TTC549 (cell line): ENCODE results near the gene NAIP.
"Not testable (repeated sequence)": the region's sequence is repeated elsewhere in the genome, so short reads cannot be mapped to it uniquely, and the experiment has no call there.

Source experiments
- FAIRE-seq: peaks from 2 replicates; lab custom pipeline; 2012; peaks lifted over from hg19 to GRCh38; lab: Jason Lieb, UNC

NAIP gene, protein sequence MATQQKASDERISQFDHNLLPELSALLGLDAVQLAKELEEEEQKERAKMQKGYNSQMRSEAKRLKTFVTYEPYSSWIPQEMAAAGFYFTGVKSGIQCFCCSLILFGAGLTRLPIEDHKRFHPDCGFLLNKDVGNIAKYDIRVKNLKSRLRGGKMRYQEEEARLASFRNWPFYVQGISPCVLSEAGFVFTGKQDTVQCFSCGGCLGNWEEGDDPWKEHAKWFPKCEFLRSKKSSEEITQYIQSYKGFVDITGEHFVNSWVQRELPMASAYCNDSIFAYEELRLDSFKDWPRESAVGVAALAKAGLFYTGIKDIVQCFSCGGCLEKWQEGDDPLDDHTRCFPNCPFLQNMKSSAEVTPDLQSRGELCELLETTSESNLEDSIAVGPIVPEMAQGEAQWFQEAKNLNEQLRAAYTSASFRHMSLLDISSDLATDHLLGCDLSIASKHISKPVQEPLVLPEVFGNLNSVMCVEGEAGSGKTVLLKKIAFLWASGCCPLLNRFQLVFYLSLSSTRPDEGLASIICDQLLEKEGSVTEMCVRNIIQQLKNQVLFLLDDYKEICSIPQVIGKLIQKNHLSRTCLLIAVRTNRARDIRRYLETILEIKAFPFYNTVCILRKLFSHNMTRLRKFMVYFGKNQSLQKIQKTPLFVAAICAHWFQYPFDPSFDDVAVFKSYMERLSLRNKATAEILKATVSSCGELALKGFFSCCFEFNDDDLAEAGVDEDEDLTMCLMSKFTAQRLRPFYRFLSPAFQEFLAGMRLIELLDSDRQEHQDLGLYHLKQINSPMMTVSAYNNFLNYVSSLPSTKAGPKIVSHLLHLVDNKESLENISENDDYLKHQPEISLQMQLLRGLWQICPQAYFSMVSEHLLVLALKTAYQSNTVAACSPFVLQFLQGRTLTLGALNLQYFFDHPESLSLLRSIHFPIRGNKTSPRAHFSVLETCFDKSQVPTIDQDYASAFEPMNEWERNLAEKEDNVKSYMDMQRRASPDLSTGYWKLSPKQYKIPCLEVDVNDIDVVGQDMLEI (N-terminal part only)

GRCh38 chr5:71025289-71025953 lies at the start of gene NAIP:
Gene NAIP (minus strand): TSS chr5:71025339. CDS start chr5:71012915, 12,424 bp downstream.
- not testable (repeated sequence) for FAIRE-seq

DNA sequence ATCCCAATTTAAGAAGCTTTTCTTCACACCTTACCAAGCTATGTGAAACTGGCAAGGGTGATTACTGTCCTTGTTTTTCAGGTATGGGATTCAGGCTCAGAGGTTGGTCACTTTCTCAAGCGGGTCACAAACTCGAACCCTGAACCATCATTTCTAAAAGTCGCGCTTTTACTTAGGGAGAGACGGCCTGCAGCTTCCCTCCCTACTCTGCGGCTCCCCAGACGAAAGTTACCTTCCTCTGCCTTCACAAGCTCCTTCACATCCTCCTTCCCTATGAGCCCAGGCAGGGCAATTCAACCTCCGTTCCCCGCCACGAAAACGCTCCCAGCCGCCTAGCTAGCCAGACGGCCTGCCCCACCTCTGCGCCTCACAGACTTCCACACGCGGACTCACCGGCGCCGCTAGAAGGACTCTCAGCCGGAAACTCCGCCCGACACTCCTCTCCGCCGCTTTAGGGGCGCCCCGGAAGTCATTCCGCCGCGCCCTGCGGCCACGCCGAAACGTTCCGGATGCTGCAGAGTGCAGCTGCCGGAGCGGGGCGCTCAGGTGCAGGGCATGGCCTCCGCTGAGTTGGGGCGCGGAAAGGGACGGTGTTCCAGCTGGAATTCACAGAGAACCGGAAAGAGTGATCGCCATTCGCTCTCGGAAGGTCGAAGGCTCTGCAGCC lies 42.3 kb upstream of the NAIP start, which contains the start of gene GTF2H2:
Gene GTF2H2, minus strand, starts transcription at position 415 of the 667 bp plus-strand sequence. CDS start 4,913 bp downstream, outside the sequence.
- FAIRE-seq = not testable (repeated sequence)

- not testable (repeated sequence) for FAIRE-seq
These were observed 36.2 kb upstream of the NAIP start for GRCh38 chr5:71061322-71061721.

- FAIRE-seq = not testable (repeated sequence)
These were observed 34.3 kb upstream of the NAIP start for GRCh38 chr5:71059426-71059825.

DNA sequence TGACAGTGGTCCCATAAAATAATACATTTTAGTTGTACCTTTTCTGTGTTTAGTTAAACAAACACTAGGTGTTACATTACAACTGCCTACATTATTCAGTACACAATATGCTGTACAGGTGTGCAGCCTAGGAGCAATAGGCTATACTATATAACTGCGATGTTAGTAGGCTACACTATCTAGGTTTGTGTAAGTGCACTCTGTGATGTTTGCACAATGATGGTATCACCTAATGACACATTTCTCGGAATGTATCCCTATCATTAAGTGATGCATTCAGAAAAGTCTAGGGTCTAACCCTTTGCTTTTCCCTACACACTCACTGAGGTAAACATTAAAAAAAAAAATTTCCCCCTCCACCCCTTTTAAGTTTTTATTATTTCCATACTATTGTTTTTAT lies 19.7 kb upstream of the NAIP start:
- FAIRE-seq = not testable (repeated sequence)

GRCh38 chr5:71044128-71044527 lies 19.0 kb upstream of the NAIP start:
- FAIRE-seq = not testable (repeated sequence)

DNA sequence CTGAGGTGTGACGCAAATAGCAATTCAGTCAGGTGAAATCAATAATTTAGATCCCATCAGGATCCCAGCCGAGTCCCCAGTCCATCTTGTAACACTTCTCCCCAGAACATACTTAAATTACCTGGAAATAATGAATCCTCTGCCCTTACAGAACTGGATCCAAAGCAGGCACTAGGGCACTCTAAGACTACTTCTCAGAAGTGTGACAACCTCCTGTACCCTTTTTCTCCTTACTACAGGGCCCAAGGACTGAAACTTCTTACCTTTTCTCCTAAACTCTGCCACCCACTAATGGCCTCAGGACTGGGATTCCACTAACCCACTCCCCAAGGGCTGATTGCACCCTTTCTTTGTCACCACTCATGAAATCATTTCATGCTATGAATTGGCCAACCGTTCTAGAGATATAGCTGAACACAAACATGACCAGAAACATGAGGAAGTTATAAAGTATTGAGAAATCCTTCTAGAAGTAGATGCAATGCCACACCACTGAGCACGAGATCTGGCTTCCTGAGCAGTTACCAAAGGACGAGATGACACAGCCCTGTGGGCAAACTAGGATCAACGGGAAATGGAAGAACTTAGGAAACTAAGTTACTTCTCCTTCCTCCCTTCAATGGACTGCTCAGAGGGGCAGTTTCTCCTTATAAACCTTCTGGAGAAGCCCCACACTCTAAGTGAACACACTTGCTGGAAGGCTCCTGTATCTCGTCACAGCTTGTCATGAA lies 6.1 kb upstream of the NAIP start:
- FAIRE-seq = not testable (repeated sequence)

DNA sequence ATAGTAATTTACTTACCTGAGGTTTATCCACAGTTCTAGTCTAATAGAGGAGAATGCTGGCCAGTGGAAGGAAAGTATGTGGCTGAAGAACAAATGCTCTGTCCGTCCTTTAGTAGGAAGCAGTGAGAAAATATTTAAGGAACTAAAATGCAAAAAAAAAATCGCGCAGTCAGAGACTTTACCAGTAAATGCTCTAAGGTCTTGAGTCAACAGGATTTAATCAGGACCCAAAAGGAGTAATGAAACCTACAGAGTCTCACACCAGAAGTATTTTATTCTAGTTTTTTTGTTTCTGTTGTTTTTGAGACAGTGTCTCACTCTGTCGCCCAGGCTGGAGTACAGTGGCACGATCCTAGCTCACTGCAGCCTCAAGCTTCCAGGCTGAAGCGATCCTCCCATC lies 4.5 kb downstream of the NAIP start:
- FAIRE-seq = not testable (repeated sequence)

DNA sequence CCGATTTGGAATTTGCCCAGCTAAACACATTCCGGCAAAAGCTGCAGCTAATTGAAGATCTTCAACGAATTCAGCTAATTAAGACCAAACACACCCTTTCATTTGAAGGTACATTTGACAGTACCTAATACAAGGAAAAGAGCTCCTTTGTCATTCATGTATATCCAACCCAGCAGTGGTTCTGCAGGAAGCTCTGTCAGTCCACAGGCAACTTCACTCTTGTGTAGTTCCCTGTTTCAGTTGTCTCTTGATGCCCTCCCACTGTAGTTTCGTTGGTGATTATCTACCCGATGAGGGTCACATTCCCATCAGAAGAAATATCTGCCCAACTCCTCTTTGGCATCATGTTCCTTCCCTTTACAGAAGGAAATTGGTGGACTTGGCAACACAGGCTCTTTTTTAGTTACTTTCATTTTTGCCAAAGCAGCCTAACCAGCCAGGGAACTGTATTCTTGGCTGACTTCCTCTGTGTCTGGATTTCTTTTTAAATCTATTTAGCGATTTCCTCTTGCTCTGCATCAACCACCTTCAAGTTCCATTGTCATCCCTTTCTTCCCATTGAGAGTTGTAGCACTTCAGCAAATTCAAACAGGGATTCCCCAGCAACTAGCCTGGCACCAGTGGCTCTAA lies 6.6 kb downstream of the NAIP start:
- FAIRE-seq = not testable (repeated sequence)

GRCh38 chr5:71014176-71014575 lies 11.0 kb downstream of the NAIP start:
- no peak for FAIRE-seq

DNA sequence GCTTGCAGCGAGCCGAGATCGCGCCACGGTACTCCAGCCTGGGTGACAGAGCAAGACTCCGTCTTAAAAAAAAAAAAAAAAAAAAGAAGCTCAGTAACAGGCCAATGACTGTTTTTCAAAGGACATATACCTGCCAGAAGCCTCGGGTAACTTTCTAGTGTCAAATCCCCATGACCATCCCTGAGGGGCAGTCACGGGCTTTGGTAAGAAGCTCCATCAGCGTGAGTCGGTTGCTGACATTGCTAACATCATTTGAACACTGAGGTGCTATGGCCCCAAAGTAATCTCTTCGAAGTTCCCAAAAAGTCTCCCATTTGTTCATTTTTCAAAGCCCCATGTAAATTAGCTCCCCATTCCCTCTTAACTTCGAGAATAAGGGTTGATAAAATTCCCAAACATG lies 11.6 kb downstream of the NAIP start:
- FAIRE-seq = no peak

GRCh38 chr5:71011194-71011792 lies 13.8 kb downstream of the NAIP start:
- no peak for FAIRE-seq

GRCh38 chr5:71006983-71007382 lies 18.2 kb downstream of the NAIP start:
- not testable (repeated sequence) for FAIRE-seq

GRCh38 chr5:70984882-70985281 lies 40.3 kb downstream of the NAIP start:
- not testable (repeated sequence) for FAIRE-seq

DNA sequence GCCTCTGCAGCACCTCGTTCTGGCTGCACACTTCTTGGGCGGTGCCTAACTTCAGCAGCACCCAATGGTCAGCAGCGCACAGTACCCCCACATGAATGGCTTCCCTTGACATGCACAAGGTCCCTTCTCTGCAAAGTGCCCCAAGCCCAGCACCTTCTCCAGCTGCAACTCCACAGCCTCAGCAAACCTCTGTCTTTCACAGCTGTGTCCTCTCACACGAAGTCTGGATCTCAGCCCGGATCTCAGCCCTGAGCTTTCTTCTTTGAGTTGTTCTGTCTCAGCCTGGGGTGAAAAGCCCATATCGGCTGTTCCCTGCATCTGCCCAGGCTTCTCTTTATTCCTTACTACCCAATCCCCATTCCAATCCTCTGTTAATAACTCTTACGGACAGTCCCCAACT lies 57.9 kb downstream of the NAIP start:
- FAIRE-seq = not testable (repeated sequence)

- not testable (repeated sequence) for FAIRE-seq
These were observed 60.6 kb downstream of the NAIP start for GRCh38 chr5:70964531-70964930.

- not testable (repeated sequence) for FAIRE-seq
These were observed 72.1 kb downstream of the NAIP start for GRCh38 chr5:70953068-70953467.

GRCh38 chr5:70932560-70932959 lies 92.6 kb downstream of the NAIP start:
- FAIRE-seq = not testable (repeated sequence)

GRCh38 chr5:70931709-70932368 lies 93.3 kb downstream of the NAIP start:
- not testable (repeated sequence) for FAIRE-seq
